NCI-H2107 treated with DMSO at 0.1 percent for 48 hours (cell line): ENCODE measurements around the gene FRG2.
"Not testable (repeated sequence)": the region's sequence is repeated elsewhere in the genome, so short reads cannot be mapped to it uniquely, and the experiment has no call there.

ENCODE experiments used
- DNase-seq: peaks from one replicate; lab custom pipeline; 2025; ENCODE audit not compliant: unreplicated experiment; lab: John Stamatoyannopoulos, UW

Gene FRG2

GRCh38 chr4:190027156-190027555, at the start of gene FRG2:
TSS of gene FRG2 (minus strand) at chr4:190027256. CDS start at chr4:190027204, 52 bp downstream.
- not testable (repeated sequence) for DNase-seq

DNA sequence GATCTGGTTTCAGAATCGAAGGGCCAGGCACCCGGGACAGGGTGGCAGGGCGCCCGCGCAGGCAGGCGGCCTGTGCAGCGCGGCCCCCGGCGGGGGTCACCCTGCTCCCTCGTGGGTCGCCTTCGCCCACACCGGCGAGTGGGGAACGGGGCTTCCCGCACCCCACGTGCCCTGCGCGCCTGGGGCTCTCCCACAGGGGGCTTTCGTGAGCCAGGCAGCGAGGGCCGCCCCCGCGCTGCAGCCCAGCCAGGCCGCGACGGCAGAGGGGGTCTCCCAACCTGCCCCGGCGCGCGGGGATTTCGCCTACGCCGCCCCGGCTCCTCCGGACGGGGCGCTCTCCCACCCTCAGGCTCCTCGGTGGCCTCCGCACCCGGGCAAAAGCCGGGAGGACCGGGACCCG, 41.3 kb upstream of the FRG2 start:
- not testable (repeated sequence) for DNase-seq

GRCh38 chr4:190064805-190065204, 37.7 kb upstream of the FRG2 start:
- not testable (repeated sequence) for DNase-seq

DNA sequence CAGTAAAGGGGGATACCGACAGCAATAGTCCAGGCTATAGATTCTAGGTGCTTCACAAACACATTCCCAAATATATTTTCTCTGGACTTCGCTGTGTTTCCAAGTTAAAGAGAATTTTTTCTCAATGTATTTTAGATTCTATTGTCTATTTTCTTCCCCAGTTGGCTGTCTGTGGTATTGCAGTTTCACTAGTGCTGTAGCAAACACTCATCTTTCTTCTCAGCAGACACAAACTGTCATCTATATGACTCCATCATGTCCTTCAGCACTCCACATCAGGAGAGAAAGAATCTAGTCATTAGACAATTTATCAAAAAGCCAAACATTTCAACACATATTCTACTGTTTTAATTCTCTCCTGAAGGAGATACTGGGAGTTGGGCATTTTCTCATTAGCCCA, 37.3 kb upstream of the FRG2 start, which contains the start of gene DBET:
Gene DBET (plus strand): TSS at position 161 of the 400 bp plus-strand sequence.
- DNase-seq, result not testable (repeated sequence)

DNA sequence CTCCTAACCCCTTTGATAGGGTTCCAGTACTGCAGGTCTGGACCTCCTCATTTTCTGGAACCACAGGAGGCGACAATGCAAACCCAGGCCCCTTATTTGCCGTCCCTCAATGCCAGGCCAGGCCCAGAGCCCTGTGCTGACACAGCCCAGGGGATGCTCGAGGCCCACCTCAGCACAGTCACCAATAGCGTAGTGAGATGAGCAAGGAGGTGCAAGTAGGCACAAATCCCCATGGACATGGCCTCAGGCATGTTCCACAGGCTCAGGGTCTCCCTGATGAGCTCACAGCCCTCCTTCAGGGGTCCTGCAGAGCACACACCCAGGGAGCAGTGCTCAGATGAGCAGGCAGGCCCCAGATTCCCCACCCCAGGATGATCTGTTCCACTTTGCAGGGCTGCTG, 31.9 kb upstream of the FRG2 start:
- DNase-seq, result not testable (repeated sequence)

GRCh38 chr4:190049378-190050239, 22.6 kb upstream of the FRG2 start:
- DNase-seq, result not testable (repeated sequence)

- DNase-seq, result not testable (repeated sequence)
These were observed 20.6 kb upstream of the FRG2 start for GRCh38 chr4:190047627-190048026.

DNA sequence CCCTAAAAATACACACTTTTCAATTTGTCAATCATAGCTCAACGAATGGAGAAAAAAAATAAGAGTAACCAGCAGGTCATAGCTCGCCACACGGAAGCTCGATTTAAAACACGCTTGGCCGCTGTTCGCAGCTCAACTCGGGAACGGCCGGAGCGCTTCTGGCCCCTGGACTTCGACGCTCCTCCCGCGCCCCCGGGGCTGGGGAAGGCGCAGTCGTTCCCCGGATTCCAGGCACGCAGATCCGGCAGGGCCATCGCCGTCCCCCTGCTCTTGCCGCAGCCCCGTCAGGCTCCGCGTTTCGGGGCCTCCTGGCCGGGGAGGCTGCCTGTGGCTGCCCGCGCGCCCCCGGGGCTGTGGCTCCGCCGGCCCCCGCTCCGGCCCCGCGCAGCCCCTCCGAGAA, 13.8 kb upstream of the FRG2 start:
- DNase-seq, result not testable (repeated sequence)

GRCh38 chr4:190037704-190038388, 10.8 kb upstream of the FRG2 start:
- DNase-seq, result not testable (repeated sequence)

DNA sequence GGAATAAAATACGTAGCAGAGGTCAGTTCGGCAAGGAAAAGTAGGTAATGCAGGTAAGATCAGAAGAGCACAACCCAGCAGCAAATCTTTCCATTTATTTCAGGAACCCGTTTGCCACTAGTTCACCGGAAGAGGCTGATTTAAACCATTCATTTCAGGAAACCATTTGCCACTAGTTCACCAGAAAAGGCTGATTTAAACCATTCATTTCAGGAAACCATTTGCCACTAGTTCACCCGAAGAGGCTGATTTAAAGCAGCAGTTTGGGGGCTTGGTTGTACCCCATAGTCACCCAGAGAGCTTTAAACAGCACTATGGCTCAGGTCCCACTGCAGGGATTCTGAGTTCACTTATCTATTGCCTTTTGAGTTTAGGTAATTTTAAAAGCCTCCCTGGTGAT, 4.2 kb upstream of the FRG2 start:
- DNase-seq, result not testable (repeated sequence)

GRCh38 chr4:190022614-190023281, 4.3 kb downstream of the FRG2 start:
- DNase-seq, result not testable (repeated sequence)

DNA sequence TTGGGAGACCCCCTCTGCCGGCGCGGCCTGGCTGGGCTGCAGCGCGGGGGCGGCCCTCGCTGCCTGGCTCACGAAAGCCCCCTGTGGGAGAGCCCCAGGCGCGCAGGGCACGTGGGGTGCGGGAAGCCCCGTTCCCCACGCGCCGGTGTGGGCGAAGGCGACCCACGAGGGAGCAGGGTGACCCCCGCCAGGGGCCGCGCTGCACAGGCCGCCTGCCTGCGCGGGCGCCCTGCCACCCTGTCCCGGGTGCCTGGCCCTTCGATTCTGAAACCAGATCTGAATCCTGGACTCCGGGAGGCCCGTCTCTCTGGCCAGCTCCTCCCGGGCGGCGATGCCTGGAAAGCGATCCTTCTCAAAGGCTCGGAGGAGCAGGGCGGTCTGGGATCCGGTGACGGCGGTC, 5.1 kb downstream of the FRG2 start:
- not testable (repeated sequence) for DNase-seq

DNA sequence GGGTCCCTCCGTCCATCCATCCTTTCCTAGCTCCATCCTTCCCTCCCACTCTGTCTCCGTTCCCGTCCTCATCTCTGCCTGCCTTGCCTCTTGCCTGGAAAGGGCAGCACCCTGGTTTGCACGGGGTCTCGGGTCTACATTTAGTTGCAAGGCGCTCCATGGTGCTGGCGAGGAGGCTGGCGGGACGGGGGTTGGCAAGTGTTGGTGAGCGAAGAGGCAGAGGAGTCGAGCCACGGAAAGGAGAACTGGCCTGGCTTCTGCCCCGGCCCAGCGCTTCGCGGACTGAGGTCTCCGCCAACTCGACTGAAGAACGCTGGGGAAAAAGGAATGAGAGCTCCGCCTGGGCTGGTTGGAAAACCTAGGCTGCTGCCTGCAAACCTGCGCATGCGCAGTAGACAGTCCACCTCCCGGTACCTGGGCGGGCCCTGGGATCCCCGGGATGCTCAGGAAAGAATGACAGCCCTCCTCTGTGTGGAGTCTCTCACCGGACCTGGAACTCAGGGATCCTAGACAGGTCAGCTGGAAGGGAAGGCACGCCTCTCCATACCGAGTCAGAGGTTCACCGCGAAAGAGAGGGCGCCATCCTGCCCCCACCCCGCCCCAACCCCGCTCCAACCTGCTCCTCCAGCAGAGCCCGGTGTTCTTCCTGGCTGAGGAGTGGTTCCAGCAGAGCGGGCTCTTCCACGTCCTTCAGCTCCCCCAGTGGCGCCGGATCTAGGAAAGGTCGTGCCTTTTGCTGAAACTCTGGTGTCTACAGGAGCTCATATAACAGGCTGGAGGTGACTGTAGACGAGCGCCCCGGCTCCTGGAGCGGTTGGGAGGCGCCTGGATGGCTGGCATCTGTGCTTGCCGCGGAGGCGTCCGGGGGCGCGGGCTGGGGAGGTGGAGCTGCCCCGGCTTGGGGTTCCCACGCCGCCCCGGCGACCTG, 6.0 kb downstream of the FRG2 start:
- no peak for DNase-seq

- not testable (repeated sequence) for DNase-seq
These were observed 7.1 kb downstream of the FRG2 start for GRCh38 chr4:190019859-190020463.

GRCh38 chr4:190019023-190019858, 7.8 kb downstream of the FRG2 start:
- no peak for DNase-seq

DNA sequence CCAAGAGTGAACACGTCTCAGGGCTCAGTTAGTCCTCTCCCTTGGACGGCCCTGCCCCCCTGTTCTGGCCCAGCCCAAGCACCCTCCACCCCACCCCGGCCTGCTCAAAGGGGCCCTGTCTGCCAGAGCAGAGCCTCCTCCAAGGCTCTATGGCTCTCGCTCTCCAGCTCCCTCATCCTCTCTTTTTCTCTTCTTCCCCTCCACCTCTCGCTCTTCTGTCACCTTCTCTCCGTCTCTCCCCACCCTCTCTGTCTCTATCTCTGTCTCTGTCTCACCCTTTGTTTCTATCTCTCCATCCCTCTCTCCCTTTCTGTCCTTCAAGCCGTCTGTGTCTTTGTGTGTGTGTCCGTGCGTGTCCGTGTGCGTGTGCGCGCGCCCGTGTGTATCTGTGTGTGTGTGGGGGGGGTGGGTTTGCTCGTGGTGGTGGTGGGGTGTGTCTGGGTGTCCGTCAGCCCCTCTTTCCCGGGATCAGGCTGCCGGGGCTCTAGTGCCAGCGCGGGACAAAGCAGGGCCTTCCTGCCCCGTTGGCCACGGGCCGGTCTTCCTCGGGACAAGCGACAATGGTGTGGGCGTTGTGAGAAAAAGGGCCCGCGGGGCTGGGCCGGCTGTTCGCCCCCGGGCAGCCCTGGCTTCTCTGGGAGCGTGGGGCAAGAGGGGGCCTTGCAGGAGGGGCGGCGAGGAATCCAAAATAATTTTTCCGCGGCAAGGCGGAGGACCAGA, 8.7 kb downstream of the FRG2 start:
- DNase-seq, result no peak

- no peak for DNase-seq
These were observed 9.5 kb downstream of the FRG2 start for GRCh38 chr4:190017357-190018200.
